ENCODE results near the gene GLB1L.

- TF ChIP-seq POLR2AphosphoS5 (IDR thresholded peaks at IDR 0.05; ENCODE audit: low read depth, low read length) (no peak), TAF1 (IDR thresholded peaks at IDR 0.05; ENCODE audit: borderline replicate concordance, low read depth, low read length) (no peak), POLR2A (IDR thresholded peaks at IDR 0.05; ENCODE audit: low read depth, low read length) (no peak)
Measured at GRCh38 chr2:219228911-219229304, 16.3 kb downstream of the GLB1L start.
